IPS-NIHi7 (cell line): ENCODE data around the gene SERINC2.
"Not testable (repeated sequence)": the region's sequence is repeated elsewhere in the genome, so short reads cannot be mapped to it uniquely, and the experiment has no call there.

Experiments
- DNase-seq: peaks from one replicate; pipeline ENCODE4 v3.0.0; 2012; ENCODE audit warnings: mixed read lengths; ENCODE audit errors: extremely low spot score

Gene SERINC2

DNA sequence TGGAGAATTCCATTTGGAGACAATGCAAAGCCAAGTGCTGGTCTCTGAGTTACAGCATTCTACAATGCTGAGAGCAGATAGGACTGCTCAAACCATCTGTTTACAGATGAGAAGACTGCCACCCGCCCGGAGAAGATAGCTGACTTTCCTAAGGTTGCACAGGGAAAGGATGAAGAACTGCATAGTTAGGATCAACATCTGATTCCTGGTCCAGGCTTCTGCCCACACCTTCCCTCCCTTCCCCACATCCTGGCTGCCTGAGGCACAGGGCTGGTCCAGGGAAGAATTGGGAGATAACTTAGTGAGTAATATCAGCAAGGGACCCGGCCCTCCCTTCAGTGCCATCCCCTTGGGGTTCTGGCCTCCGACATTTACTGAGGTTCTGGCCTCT, 2.0 kb downstream of the SERINC2 start:
- DNase-seq, result no peak

GRCh38 chr1:31415658-31416057, 2.6 kb downstream of the SERINC2 start:
- DNase-seq, result no peak

DNA sequence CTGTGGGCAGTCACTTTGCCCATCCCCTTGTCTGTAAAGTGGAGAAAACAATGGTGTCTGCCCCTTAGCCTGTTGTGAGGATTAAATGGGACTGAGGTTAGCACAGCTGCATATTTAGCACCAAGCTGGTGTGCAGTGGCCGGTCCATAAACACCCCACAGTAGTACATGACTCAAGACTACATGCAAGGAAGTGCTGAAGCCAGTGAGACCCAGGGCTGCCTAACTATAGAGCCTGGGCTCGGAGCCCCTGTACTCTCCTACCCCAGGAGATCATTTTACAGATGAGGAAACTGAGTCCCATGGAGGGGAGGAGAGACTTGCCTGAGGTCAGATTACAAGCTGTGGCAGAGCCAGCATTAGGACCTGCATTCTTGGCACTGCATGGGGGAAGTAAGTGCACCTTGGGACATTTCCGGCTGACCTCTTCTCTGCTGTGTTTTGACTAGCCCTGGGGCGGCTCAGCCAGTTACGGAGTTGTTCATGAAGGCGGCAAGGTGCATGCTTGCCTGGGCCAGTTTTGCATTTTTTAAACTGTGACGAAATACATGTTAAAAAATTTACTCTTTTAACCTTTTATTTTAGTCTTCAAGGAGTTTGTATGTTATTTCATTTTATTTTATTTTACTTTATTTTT, 3.2 kb downstream of the SERINC2 start:
- no peak for DNase-seq

GRCh38 chr1:31417148-31417547, 4.1 kb downstream of the SERINC2 start:
- DNase-seq, result no peak

DNA sequence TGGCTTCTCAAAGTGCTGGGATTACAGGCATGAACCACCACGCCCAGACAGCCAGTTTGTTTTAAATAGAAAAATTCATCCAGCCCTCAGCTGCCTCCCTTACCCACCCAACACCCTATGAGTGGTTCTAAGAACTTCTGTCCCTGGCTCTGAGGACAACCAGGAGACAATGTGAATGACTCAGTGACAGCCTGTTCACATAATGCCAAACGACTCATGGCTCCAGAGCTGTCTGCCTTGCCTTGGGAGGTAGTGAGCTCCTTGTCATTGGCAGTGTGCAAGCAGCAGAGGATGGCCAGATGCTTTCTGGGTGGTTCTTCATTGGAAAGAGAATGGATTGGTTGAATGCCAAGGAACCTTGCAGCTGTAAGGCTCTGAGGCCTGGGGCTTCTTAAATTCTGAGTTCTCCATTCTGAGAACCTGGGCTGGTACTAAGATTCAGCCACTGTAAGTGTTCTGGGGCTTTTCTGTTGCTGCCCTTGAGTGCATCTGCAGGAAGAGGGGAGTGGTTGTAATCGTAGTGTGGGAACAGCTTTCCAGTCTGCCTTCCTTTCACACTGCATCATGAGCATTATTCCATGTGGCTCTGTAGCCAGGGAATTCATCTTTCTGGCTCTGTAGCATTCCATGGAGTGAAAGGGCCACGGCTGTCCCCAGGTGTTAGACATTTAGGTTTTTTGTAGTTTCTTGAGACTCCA, 5.8 kb downstream of the SERINC2 start:
- no peak for DNase-seq

- no peak for DNase-seq
Observed at GRCh38 chr1:31420716-31421115, 7.7 kb downstream of the SERINC2 start.

DNA sequence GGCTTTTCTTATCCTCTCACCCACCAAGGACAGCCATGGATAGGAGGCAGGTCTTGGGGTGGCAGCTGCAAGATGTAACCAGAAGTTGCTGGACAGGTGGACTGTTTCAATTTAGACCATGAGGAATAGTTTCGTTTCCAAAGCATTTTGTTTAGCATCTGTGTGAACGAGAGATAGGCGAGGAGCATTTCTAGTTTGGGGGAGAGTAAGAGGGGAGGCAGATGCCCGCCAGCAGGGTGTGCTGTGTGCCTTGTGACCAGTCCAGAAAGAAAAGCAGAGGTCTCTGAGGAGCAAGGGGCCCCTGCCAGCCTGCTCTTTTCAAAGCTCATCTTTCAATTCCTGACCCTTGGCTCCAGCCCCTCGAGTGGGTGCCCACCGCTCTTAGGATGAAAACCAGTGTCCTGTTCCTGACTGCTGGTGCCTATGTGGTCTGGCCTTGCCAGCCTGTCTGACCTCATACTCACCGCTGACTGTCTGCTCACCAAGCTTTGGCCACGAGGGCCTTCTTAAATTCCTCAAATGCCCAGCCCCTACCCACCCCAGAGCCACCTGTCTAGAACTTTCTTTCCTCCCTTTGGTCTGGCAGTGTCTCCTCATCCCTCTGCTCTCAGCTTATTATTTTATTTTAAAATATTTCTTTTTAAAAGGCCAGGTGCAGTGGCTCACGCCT, 8.5 kb downstream of the SERINC2 start:
- peak; percentile 72 for DNase-seq

GRCh38 chr1:31422505-31423319, 9.7 kb downstream of the SERINC2 start:
- DNase-seq, result peak; percentile 90

- DNase-seq, result no peak
Observed at GRCh38 chr1:31423418-31423947, 10.5 kb downstream of the SERINC2 start.

GRCh38 chr1:31424568-31424967, 11.6 kb downstream of the SERINC2 start:
- DNase-seq, result no peak

GRCh38 chr1:31425301-31426081, 12.5 kb downstream of the SERINC2 start:
- no peak for DNase-seq

DNA sequence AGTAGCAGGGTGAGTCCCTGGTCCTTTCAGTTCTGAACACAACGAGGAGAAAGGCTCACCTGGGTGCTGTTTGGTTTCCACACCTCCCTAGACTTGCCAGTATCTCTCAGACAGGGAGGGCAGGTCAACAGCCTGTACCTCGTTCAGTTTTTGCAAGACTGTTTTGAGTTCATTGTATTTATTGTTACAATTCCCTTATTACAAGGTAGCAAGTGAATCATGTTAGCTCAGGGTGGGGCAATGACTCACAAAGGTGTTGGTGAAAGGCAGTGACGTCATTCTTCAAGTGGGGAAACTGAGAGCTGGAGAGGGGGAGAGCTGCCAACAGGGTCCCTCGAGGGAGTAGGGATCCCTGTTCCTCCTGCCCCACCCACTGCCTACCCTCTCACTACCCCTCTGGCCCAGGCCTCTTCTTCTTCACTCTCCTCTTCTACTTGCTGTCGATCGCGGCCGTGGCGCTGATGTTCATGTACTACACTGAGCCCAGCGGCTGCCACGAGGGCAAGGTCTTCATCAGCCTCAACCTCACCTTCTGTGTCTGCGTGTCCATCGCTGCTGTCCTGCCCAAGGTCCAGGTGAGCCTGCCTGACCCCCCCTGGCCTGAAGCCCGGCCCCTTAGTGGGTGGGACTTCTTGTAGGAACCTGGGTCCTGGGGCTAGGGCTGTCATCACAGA, 13.4 kb downstream of the SERINC2 start:
- DNase-seq, result no peak

- no peak for DNase-seq
Observed at GRCh38 chr1:31427322-31427721, 14.3 kb downstream of the SERINC2 start.

GRCh38 chr1:31428436-31429221, 15.6 kb downstream of the SERINC2 start:
- no peak for DNase-seq

GRCh38 chr1:31429583-31429982, 16.6 kb downstream of the SERINC2 start:
- no peak for DNase-seq

GRCh38 chr1:31431351-31432257, 18.6 kb downstream of the SERINC2 start:
- DNase-seq, result not testable (repeated sequence)

GRCh38 chr1:31432592-31433395, 19.8 kb downstream of the SERINC2 start:
- DNase-seq, result no peak

GRCh38 chr1:31433396-31433930, 20.4 kb downstream of the SERINC2 start:
- no peak for DNase-seq
